GM19397 (cell line): ENCODE measurements around the gene SLC36A4.
"Not testable (repeated sequence)": the region's sequence is repeated elsewhere in the genome, so short reads cannot be mapped to it uniquely, and the experiment has no call there.

Source experiments
- ATAC-seq: cut with Tn5 transposase; IDR thresholded peaks from one replicate; pipeline ENCODE4 v1.9.1; 2021; ENCODE audit warnings: mild to moderate bottlenecking, moderate library complexity; ENCODE audit not compliant: unreplicated experiment

Gene SLC36A4

GRCh38 chr11:93123351-93123898 lies 74.4 kb downstream of the SLC36A4 start:
- no peak for ATAC-seq

- ATAC-seq, result no peak
These were observed 75.1 kb downstream of the SLC36A4 start for GRCh38 chr11:93122535-93123235.

- ATAC-seq, result no peak
These were observed 79.5 kb downstream of the SLC36A4 start for GRCh38 chr11:93118276-93118675.

DNA sequence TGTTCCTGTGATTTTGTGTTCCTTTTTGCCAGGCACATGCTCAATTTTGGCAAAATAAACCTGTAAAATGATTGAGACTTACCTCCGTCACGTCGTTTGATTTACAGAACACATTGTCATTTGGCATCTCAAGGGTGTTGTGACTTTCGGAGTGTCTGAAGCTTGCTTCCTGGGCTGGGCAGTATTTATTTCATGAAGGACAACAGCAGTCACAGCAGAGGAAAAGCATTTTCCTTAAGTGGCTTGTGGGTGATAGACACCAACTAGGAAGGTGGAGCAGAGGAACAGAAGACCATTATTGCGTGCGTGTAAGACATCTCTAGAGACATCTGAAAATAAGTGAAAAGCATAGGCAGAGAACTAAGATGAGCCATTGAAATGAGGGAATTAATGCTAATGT lies 80.2 kb downstream of the SLC36A4 start:
- ATAC-seq, result no peak

GRCh38 chr11:93116641-93117441 lies 81.0 kb downstream of the SLC36A4 start:
- no peak for ATAC-seq

GRCh38 chr11:93114304-93114703 lies 83.5 kb downstream of the SLC36A4 start:
- ATAC-seq, result no peak

DNA sequence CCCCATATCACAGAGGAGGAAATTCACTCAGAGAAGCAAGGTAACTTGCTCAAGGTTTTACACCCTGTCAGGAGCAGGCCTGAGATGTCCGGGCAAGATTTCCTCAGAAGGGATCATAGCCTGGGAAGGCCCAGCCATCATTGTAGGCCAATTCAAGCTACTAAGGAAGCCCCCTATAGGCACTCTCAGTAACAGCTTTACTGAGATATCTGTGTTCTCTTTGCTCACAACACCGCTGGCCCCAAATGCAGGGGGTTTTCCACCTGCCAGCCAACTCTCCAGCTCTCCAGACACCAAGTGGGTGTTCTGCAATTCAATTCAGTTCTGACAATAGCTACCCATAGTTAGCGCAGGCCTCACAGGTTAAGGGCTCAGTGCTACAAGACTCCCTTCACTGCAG lies 84.0 kb downstream of the SLC36A4 start:
- no peak for ATAC-seq

DNA sequence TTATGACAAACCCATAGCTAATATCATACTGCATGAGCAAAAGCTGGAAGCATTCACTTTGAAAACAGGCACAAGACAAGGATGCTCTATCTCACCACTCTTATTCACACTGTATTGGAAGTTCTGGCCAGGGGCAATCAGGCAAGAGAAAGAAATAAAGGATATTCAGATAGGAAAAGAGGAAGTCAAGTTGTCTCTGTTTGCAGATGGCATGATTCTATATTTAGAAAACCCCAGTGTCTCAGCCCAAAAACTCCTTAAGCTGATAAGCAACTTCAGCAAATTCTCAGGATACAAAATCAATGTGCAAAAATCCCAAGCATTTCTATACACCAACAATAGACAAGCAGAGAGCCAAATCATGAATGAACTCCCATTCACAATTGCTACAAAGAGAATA lies 86.6 kb downstream of the SLC36A4 start:
- ATAC-seq, result not testable (repeated sequence)

DNA sequence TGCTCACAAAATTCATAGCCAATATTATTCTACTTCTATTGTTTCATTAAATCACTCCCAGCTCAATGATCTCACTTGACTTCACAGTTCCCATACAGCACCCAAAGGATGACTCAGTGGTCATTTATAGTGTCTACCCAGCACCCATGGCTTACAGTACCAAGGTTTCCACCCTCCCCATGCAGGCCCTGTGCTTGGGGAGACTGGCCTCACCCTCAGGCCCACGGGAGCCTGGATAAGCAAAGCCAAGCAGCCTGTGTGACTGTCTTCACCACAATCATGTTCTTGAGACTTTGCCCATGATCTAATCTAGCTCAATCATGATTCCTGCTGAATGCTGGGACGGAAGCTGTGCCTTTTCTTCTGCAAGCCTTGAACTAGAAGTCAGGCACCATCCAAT lies 97.6 kb downstream of the SLC36A4 start:
- ATAC-seq, result no peak

GRCh38 chr11:93099806-93100205 lies 98.0 kb downstream of the SLC36A4 start:
- ATAC-seq, result no peak
